ENCODE measurements around the gene ISG15. TPM values are rescaled to one million over a fixed set of nuclear protein-coding genes. Genes with fewer than 3 reads are reported as not detected.

The ISG15 gene
- total and polyA plus RNA-seq, 9 of the 15 experiments (the other 6 are each of a cell fraction or from before 2014, with no cell fraction given), result 0.40 to 58.3 (median 12.2) TPM

DNA sequence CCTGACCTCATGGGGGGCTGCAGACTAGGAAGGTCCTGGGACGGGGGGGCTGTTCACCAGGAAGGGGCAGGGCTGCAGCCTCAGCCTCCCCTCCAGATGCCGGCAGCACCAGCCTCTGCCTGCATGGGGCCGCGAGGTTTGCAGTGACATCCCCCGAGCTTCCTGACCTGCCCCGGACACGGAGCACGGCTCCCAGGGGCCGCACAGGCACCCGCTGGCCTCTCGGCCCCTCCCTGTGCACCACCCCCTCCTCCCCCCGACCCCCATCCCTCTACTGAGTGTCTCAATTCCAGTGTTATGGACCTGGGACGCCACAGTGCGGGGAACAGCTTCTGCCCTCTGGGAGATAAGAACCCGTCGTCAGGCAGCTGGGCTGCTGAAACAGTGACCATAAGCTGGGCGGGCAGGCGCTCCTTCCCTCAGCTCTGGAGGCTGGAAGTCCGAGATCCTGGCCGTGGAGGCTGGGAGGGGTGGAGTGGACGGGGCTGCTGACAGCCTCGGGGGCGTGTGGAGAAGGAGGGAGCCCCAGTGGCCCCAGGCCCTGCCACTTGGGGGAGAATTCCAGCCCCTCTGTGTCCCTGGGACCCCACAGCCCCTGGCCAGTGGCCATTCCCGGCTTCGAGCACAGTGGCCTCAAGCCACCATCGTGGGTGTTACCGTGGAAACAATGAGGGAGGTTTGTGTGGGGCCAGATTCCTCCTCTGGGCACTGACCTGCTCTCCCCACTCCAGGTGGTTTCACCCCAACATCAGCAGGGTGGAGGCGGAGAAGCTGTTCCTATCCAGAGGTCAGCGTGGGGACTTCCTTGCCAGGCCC, 49.3 kb downstream of the ISG15 start (continued):
- TF ChIP-seq POU5F1 (IDR thresholded peaks at IDR 0.05; ENCODE audit: borderline replicate concordance, low read depth, low read length, partially characterized antibody), result no peak

GRCh38 chr1:1063261-1063944, 50.1 kb downstream of the ISG15 start:
- no TSS peak for BruUV-seq (replicated peaks)
- Histone ChIP-seq H3K4me1 (replicated peaks in 1 of 2; ENCODE audit: control insufficient read depth in 2 of 2, insufficient read depth in 2 of 2, low read length in 2 of 2) (peaks cover 50 to 87% of the 10 kb centered on the region in 2 experiments), H3K9me1 (ENCODE audit: control insufficient read depth, insufficient read depth, low read length) (peaks cover 4% of the 10 kb centered on the region), H3K36me3 (ENCODE audit: control insufficient read depth, insufficient read depth, low read length) (no peaks in the 10 kb centered on the region), H3K4me2 (ENCODE audit: insufficient read depth, low read length) (peak overlapping the region; percentile 91), H3K27me3 (ENCODE audit: control insufficient read depth in 2 of 2, insufficient read depth in 2 of 2, low read length in 2 of 2) (no peaks in the 10 kb centered on the region), H3K9ac (ENCODE audit: insufficient read depth in 1 of 2, low read depth in 2 of 2, low read length in 2 of 2) (peak overlapping the region; percentile 70 to 88; a peak in 3 of 4 replicates), H3K4me3 (peak overlapping the region; percentile 34), H3K27ac (ENCODE audit: extremely low read depth, low read depth, low read length) (peak overlapping the region; percentile 84; the same call in 2 of the 3 replicates), H4K20me1 (replicated peaks; ENCODE audit: control insufficient read depth, insufficient read depth, low read length) (no peaks in the 10 kb centered on the region; the same call in 1 of the 2 replicates), H2AFZ (ENCODE audit: low read depth, low read length) (peak overlapping the region; percentile 88), H3K79me2 (ENCODE audit: control insufficient read depth, insufficient read depth, low read length) (no peaks in the 10 kb centered on the region), H3K9me3 (replicated peaks; ENCODE audit: control insufficient read depth, insufficient read depth, low read depth, low read length) (no peaks in the 10 kb centered on the region)
- ATAC-seq (no peak), DNase-seq (ENCODE audit: extremely low read depth in 1 of 4, low spot score in 3 of 4) (no peak), FAIRE-seq (no peak)
- 60% methylated on average over 24 of the region's 24 CpGs for WGBS (ENCODE audit: insufficient coverage, low coverage, missing lambda C conversion rate)
- POLR2A ChIA-PET, result interaction anchor here (1.1 kb wide), 1 partner anchor 30 kb away, joined by 4 read pairs; no protein-coding TSS in a partner anchor
- in situ Hi-C loops (cut with MboI), result loop anchor here (10.0 kb wide), 1 partner anchor 79 kb away; the partner anchor contains the start of gene PERM1
- intact Hi-C loops (cut with micrococcal nuclease), result loop anchor here (1.0 to 5.0 kb wide), 4 partner anchors 41 to 141 kb away; partner anchors contain the start of genes AGRN, HES4 and SAMD11
- CTCF ChIA-PET (ENCODE audit: low intra/inter-chr PET ratio), result interaction anchor here (3.0 kb wide), 1 partner anchor 80 kb away, joined by 27 read pairs; no protein-coding TSS in a partner anchor
- TF ChIP-seq, protein P1, sequence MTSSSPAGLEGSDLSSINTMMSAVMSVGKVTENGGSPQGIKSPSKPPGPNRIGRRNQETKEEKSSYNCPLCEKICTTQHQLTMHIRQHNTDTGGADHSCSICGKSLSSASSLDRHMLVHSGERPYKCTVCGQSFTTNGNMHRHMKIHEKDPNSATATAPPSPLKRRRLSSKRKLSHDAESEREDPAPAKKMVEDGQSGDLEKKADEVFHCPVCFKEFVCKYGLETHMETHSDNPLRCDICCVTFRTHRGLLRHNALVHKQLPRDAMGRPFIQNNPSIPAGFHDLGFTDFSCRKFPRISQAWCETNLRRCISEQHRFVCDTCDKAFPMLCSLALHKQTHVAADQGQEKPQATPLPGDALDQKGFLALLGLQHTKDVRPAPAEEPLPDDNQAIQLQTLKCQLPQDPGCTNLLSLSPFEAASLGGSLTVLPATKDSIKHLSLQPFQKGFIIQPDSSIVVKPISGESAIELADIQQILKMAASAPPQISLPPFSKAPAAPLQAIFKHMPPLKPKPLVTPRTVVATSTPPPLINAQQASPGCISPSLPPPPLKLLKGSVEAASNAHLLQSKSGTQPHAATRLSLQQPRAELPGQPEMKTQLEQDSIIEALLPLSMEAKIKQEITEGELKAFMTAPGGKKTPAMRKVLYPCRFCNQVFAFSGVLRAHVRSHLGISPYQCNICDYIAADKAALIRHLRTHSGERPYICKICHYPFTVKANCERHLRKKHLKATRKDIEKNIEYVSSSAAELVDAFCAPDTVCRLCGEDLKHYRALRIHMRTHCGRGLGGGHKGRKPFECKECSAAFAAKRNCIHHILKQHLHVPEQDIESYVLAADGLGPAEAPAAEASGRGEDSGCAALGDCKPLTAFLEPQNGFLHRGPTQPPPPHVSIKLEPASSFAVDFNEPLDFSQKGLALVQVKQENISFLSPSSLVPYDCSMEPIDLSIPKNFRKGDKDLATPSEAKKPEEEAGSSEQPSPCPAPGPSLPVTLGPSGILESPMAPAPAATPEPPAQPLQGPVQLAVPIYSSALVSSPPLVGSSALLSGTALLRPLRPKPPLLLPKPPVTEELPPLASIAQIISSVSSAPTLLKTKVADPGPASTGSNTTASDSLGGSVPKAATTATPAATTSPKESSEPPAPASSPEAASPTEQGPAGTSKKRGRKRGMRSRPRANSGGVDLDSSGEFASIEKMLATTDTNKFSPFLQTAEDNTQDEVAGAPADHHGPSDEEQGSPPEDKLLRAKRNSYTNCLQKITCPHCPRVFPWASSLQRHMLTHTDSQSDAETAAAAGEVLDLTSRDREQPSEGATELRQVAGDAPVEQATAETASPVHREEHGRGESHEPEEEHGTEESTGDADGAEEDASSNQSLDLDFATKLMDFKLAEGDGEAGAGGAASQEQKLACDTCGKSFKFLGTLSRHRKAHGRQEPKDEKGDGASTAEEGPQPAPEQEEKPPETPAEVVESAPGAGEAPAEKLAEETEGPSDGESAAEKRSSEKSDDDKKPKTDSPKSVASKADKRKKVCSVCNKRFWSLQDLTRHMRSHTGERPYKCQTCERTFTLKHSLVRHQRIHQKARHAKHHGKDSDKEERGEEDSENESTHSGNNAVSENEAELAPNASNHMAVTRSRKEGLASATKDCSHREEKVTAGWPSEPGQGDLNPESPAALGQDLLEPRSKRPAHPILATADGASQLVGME (CRISPR knock-in tag; IDR thresholded peaks at IDR 0.05), result 0 out of 2 replicates have a peak, but pooled peaks have one; percentile 80
- TF ChIP-seq ZNF507 (tag; conservative IDR thresholded peaks at IDR 0.05) (no peak), BCOR (IDR thresholded peaks at IDR 0.05) (peak; percentile 85), ZBTB12 (CRISPR knock-in tag; IDR thresholded peaks at IDR 0.05) (no peak), BCL6 (CRISPR knock-in tag; IDR thresholded peaks at IDR 0.05) (no peak)
